Amniotic epithelial cell (primary cell): ENCODE data around the gene PSMD3.

Experiments
- DNase-seq: peaks from one replicate; pipeline ENCODE4 v3.0.0-alpha.2; 2010; ENCODE audit warnings: low read depth

Gene PSMD3

GRCh38 chr17:39960524-39961041 is 20.0 kb upstream of the PSMD3 start:
- DNase-seq = no peak

GRCh38 chr17:39962642-39963220 is 17.9 kb upstream of the PSMD3 start, which contains the start of gene GSDMA:
GSDMA (plus strand) TSS chr17:39963004; CDS start chr17:39965688, 2,684 bp downstream.
- no peak for DNase-seq

- no peak for DNase-seq
These were observed 16.8 kb upstream of the PSMD3 start for GRCh38 chr17:39963829-39964228.

GRCh38 chr17:39965017-39965699 is 15.4 kb upstream of the PSMD3 start:
- no peak for DNase-seq

- DNase-seq = no peak
These were observed 13.8 kb upstream of the PSMD3 start for GRCh38 chr17:39966771-39967170.

GRCh38 chr17:39968761-39969160 is 11.8 kb upstream of the PSMD3 start:
- DNase-seq = no peak

- no peak for DNase-seq
These were observed 11.2 kb upstream of the PSMD3 start for GRCh38 chr17:39969375-39969774.

- no peak for DNase-seq
These were observed 10.4 kb upstream of the PSMD3 start for GRCh38 chr17:39970157-39970692.

GRCh38 chr17:39971076-39971603 is 9.5 kb upstream of the PSMD3 start:
- DNase-seq = no peak

- DNase-seq = peak; percentile 33
These were observed 8.3 kb upstream of the PSMD3 start for GRCh38 chr17:39972271-39972670.

GRCh38 chr17:39973496-39973895 is 7.1 kb upstream of the PSMD3 start:
- DNase-seq = peak; percentile 87

- no peak for DNase-seq
These were observed 6.2 kb upstream of the PSMD3 start for GRCh38 chr17:39974433-39974832.

- no peak for DNase-seq
These were observed 4.8 kb upstream of the PSMD3 start for GRCh38 chr17:39975801-39976200.

GRCh38 chr17:39979016-39979670 is 1.5 kb upstream of the PSMD3 start:
- peak; percentile 98 for DNase-seq

- peak; percentile 75 for DNase-seq
These were observed 685 bp upstream of the PSMD3 start for GRCh38 chr17:39979893-39980350.

- no peak for DNase-seq
These were observed 667 bp downstream of the PSMD3 start for GRCh38 chr17:39981207-39981741.

- DNase-seq = no peak
These were observed 1.3 kb downstream of the PSMD3 start for GRCh38 chr17:39981766-39982375.

GRCh38 chr17:39988206-39988810 is 7.7 kb downstream of the PSMD3 start:
- DNase-seq = no peak

GRCh38 chr17:39994448-39994847 is 13.8 kb downstream of the PSMD3 start:
- DNase-seq = no peak

GRCh38 chr17:39995438-39995837 is 14.8 kb downstream of the PSMD3 start:
- DNase-seq = no peak

GRCh38 chr17:39996162-39996561 is 15.6 kb downstream of the PSMD3 start:
- no peak for DNase-seq
